HCT116 (cell line): ENCODE results near the gene SDE2. TPM values are rescaled to one million over a fixed set of nuclear protein-coding genes. Genes with fewer than 3 reads are reported as not detected.
"Not testable (repeated sequence)": the region's sequence is repeated elsewhere in the genome, so short reads cannot be mapped to it uniquely, and the experiment has no call there.

ENCODE experiments used
- ATAC-seq: fragments of 200-7000 bp; cut with Tn5 transposase; 2 replicates; pipeline ENCODE4 v1.9.1; 2020; ENCODE audit warnings: mild to moderate bottlenecking, moderate library complexity
- BruUV-seq: library from RNA; stranded (reverse); fragments of 400-500 nt; replicated peaks from 2 replicates; lab custom pipeline; 2021; lab: Mats Ljungman, UMichigan
- CTCF ChIA-PET: fragments of 300-600 bp; sonication (Branson Sonifier 250); formaldehyde crosslinking; loops from one replicate; lab custom pipeline; 2021; ENCODE audit warnings: antibody characterized with exemption; lab: Charles Lee
- POLR2A ChIA-PET: fragments of 300-600, 350-600 bp; sonication (Branson Sonifier 250); formaldehyde crosslinking; loops from one replicate; lab custom pipeline; 2021; ENCODE audit warnings: antibody characterized with exemption; lab: Charles Lee
- RAD21 ChIA-PET, 2 experiments: fragments of 300-600 bp; sonication (Branson Sonifier 250); formaldehyde crosslinking; loops; one replicate each; lab custom pipeline; 2023; ENCODE audit warnings: low total read pairs in 2 of 2; ENCODE audit not compliant: uncharacterized antibody in 2 of 2, unreplicated experiment in 2 of 2, low non-redundant PET in 1 of 2; lab: Charles Lee
- DNase-seq: peaks from one replicate; pipeline ENCODE4 v3.0.0-alpha.2; 2010; ENCODE audit warnings: low read depth, low spot score
- H2AFZ ChIP-seq: fragments of 200-600 bp; shearing (Covaris generic), sonication (generic); 2 replicates; pipeline ENCODE4 v1.6.1; 2017; ENCODE audit warnings: low read depth, mixed run types, mixed read lengths, antibody characterized with exemption, low read length; ENCODE audit not compliant: poor library complexity, severe bottlenecking
- H3K27ac ChIP-seq: 2 replicates; pipeline ENCODE4 v1.5.1; 2012; ENCODE audit warnings: low read depth, low read length
- H3K27me3 ChIP-seq: fragments of 200-600 bp; sonication (generic); 2 replicates; pipeline ENCODE4 v1.6.1; 2016; ENCODE audit warnings: mixed run types, low read length, mixed read lengths; ENCODE audit not compliant: insufficient read depth
- H3K36me3 ChIP-seq, 2 experiments: fragments of 200-500 bp in 1 of 2; fragments of 200-600 bp in 1 of 2; sonication (Bioruptor generic) in 1 of 2; sonication (generic) in 1 of 2; 2 replicates each; pipeline versions ENCODE4 v1.5.1 to v1.6.1; 2014 to 2016; ENCODE audit warnings: low read length in 2 of 2, inconsistent platforms in 1 of 2, mixed read lengths in 1 of 2, mixed run types in 1 of 2; ENCODE audit not compliant: insufficient read depth in 2 of 2, control insufficient read depth in 1 of 2
- H3K4me1 ChIP-seq, 2 experiments: fragments of 200-600 bp in 1 of 2; sonication (generic) in 1 of 2; 2 replicates each; pipeline versions ENCODE4 v1.5.1 to v1.6.1; 2012 to 2017; ENCODE audit warnings: low read length in 2 of 2, inconsistent platforms in 1 of 2, mild to moderate bottlenecking in 1 of 2, mixed read lengths in 1 of 2, mixed run types in 1 of 2, moderate library complexity in 1 of 2; ENCODE audit not compliant: insufficient read depth in 2 of 2, control insufficient read depth in 1 of 2
- H3K4me2 ChIP-seq: fragments of 200-600 bp; sonication (generic); 2 replicates; pipeline ENCODE4 v1.6.1; 2017; ENCODE audit warnings: mixed run types, low read length, mixed read lengths
- H3K4me3 ChIP-seq, 2 experiments: fragments of 200-600 bp in 1 of 2; sonication (generic) in 1 of 2; replicated peaks in 1 of 2; 2 replicates each; pipeline ENCODE4 v1.5.1; 2011 to 2016; ENCODE audit warnings: low read length in 2 of 2, control low read depth in 1 of 2, low read depth in 1 of 2, mild to moderate bottlenecking in 1 of 2, mixed read lengths in 1 of 2, mixed run types in 1 of 2
- H3K79me2 ChIP-seq: fragments of 200-600 bp; sonication (generic); 2 replicates; pipeline ENCODE4 v1.6.1; 2017; ENCODE audit warnings: mild to moderate bottlenecking, mixed run types, low read length, moderate library complexity, mixed read lengths; ENCODE audit not compliant: insufficient read depth
- H3K9ac ChIP-seq: fragments of 200-600 bp; sonication (generic); 2 replicates; pipeline ENCODE4 v1.6.1; 2016; ENCODE audit warnings: low read length, mixed read lengths
- H3K9me2 ChIP-seq: fragments of 200-600 bp; sonication (generic), shearing (Covaris generic); 2 replicates; pipeline ENCODE4 v1.6.1; 2017; ENCODE audit warnings: mixed run types, mild to moderate bottlenecking, moderate library complexity; ENCODE audit not compliant: insufficient read depth
- H3K9me3 ChIP-seq, 2 experiments: fragments of 200-500 bp in 1 of 2; fragments of 200-600 bp in 1 of 2; sonication (Bioruptor generic) in 1 of 2; sonication (generic) in 1 of 2; 2 replicates each; pipeline ENCODE4 v1.6.1; 2014 to 2017; ENCODE audit warnings: low read length in 2 of 2, mixed read lengths in 2 of 2, inconsistent platforms in 1 of 2, low read depth in 1 of 2, mild to moderate bottlenecking in 1 of 2, mixed run types in 1 of 2, moderate library complexity in 1 of 2; ENCODE audit not compliant: control insufficient read depth in 1 of 2, insufficient read depth in 1 of 2
- H4K20me1 ChIP-seq: fragments of 200-600 bp; sonication (generic), shearing (Covaris generic); 2 replicates; pipeline ENCODE4 v1.6.1; 2017; ENCODE audit warnings: mixed run types, mild to moderate bottlenecking, moderate library complexity; ENCODE audit not compliant: insufficient read depth
- ATF3 ChIP-seq: IDR thresholded peaks from 2 replicates; pipeline ENCODE4 v1.6.1; 2012
- CBX3 ChIP-seq: IDR thresholded peaks from 2 replicates; pipeline ENCODE4 v1.6.1; 2012; ENCODE audit warnings: low read depth
- CEBPB ChIP-seq: IDR thresholded peaks from 2 replicates; pipeline ENCODE4 v1.6.1; 2012; ENCODE audit warnings: low read depth
- CTCF ChIP-seq, 3 experiments: fragments of 200-600 bp in 1 of 3; sonication (generic) in 1 of 3; IDR thresholded peaks in 2 of 3; conservative IDR thresholded peaks in 1 of 3; 2 replicates each; pipeline ENCODE4 v1.5.1; 2012 to 2017; ENCODE audit warnings: low read depth in 2 of 3, low read length in 2 of 3, antibody characterized with exemption in 1 of 3, borderline replicate concordance in 1 of 3, control low read depth in 1 of 3, mild to moderate bottlenecking in 1 of 3, mixed read lengths in 1 of 3, mixed run types in 1 of 3, moderate library complexity in 1 of 3; ENCODE audit not compliant: insufficient read depth in 1 of 3
- ELF1 ChIP-seq: IDR thresholded peaks from 2 replicates; pipeline ENCODE4 v1.6.1; 2012; ENCODE audit warnings: low read depth, borderline replicate concordance
- FOSL1 ChIP-seq: IDR thresholded peaks from 2 replicates; pipeline ENCODE4 v1.6.1; 2012; ENCODE audit warnings: low read depth
- POLR2A ChIP-seq: IDR thresholded peaks from 2 replicates; pipeline ENCODE4 v1.7.0; 2011; ENCODE audit warnings: borderline replicate concordance; ENCODE audit not compliant: insufficient read depth, insufficient read length; ENCODE audit errors: extremely low read depth
- SP1 ChIP-seq: IDR thresholded peaks from 2 replicates; pipeline ENCODE4 v1.6.1; 2012; ENCODE audit warnings: low read depth
- SRF ChIP-seq: IDR thresholded peaks from 2 replicates; pipeline ENCODE4 v1.6.1; 2012; ENCODE audit warnings: low read depth
- YY1 ChIP-seq: IDR thresholded peaks from 2 replicates; pipeline ENCODE4 v1.6.1; 2011; ENCODE audit warnings: low read length, low read depth, moderate library complexity, mild to moderate bottlenecking; ENCODE audit not compliant: insufficient replicate concordance; ENCODE audit errors: extremely low read depth
- ZBTB33 ChIP-seq: IDR thresholded peaks from 2 replicates; pipeline ENCODE4 v1.6.1; 2011; ENCODE audit warnings: mild to moderate bottlenecking, low read length, moderate library complexity; ENCODE audit not compliant: insufficient replicate concordance; ENCODE audit errors: extremely low read depth
- ZNF274 ChIP-seq: fragments of 200-500 bp; sonication (Bioruptor generic); IDR thresholded peaks from 2 replicates; pipeline ENCODE4 v1.6.1; 2014; ENCODE audit warnings: mild to moderate bottlenecking, low read depth, low read length, inconsistent platforms
- intact Hi-C: fragments of 100-400 bp; cut with micrococcal nuclease; formaldehyde crosslinking; loops from 2 replicates; pipeline ENCODE4 v1.10.0; 2022
- total RNA-seq: library from RNA; stranded (reverse); gene quantifications from one replicate; pipeline ENCODE4 v1.2.1, GENCODE V29; 2021; ENCODE audit not compliant: unreplicated experiment

Gene SDE2
- total RNA-seq, 1 experiment from 2014 or later: 22.5 TPM

GRCh38 chr1:226007126-226007892 is 8.2 kb upstream of the SDE2 start:
- H3K27me3 ChIP-seq, RAD21 ChIA-PET, H3K9me2 ChIP-seq, BruUV-seq, H3K79me2 ChIP-seq, ATAC-seq, H3K9ac ChIP-seq, H2AFZ ChIP-seq, CTCF ChIA-PET, H3K4me2 ChIP-seq, H3K36me3 ChIP-seq, POLR2A ChIA-PET, intact Hi-C loops, H3K4me3 ChIP-seq, H4K20me1 ChIP-seq, H3K9me3 ChIP-seq, DNase-seq, H3K27ac ChIP-seq: not testable (repeated sequence)
- peaks cover 8 to 12% of the 10 kb centered on the region in 2 experiments; a peak in 3 of 4 replicates for H3K4me1 ChIP-seq

- CTCF ChIA-PET: no interaction called here
- H3K79me2 ChIP-seq: no peaks in the 10 kb centered on the region
- no TSS peak for BruUV-seq
- H3K9me3 ChIP-seq: no peaks in the 10 kb centered on the region
- no peak overlapping the region for H3K27ac ChIP-seq
- no peak overlapping the region for H2AFZ ChIP-seq
- no peak overlapping the region for H3K4me2 ChIP-seq
- DNase-seq (no peak), ATAC-seq (no peak)
- no peaks in the 10 kb centered on the region for H4K20me1 ChIP-seq
- peaks cover 10 to 18% of the 10 kb centered on the region in 2 experiments; a peak in 3 of 4 replicates for H3K4me1 ChIP-seq
- no peaks in the 10 kb centered on the region for H3K36me3 ChIP-seq
- no peaks in the 10 kb centered on the region for H3K9me2 ChIP-seq
- POLR2A ChIA-PET: no interaction called here
- RAD21 ChIA-PET: no interaction called here
- H3K4me3 ChIP-seq: no peak overlapping the region
- intact Hi-C loops: no loop called here
- no peaks in the 10 kb centered on the region for H3K27me3 ChIP-seq
- H3K9ac ChIP-seq: no peak overlapping the region
- TF ChIP-seq ZBTB33: no peak
- no peak for TF ChIP-seq ELF1
- no peak for TF ChIP-seq POLR2A
- TF ChIP-seq ZNF274: no peak
- TF ChIP-seq ATF3: no peak
- no peak for TF ChIP-seq CTCF (IDR thresholded peaks at IDR 0.05 in 2 of 3, conservative IDR thresholded peaks at IDR 0.05 in 1 of 3; ENCODE audit: borderline replicate concordance in 1 of 3, insufficient read depth in 1 of 3, low read depth in 2 of 3, low read length in 2 of 3)
- TF ChIP-seq SP1: no peak
- no peak for TF ChIP-seq YY1
- no peak for TF ChIP-seq CEBPB
- TF ChIP-seq CBX3: no peak
- TF ChIP-seq SRF: no peak
- no peak for TF ChIP-seq FOSL1
These were observed 7.5 kb upstream of the SDE2 start for GRCh38 chr1:226006686-226007085.
